K562 (cell line): ENCODE measurements around the gene HAUS7. TPM values are rescaled to one million over a fixed set of nuclear protein-coding genes. Genes with fewer than 3 reads are reported as not detected.

Experiments used
- ATAC-seq: fragments of 200-7000 bp; cut with Tn5 transposase; 3 replicates; pipeline ENCODE4 v1.9.1; 2020; ENCODE audit warnings: moderate library complexity
- BruUV-seq: library from RNA; stranded (reverse); fragments of 400-500 nt; replicated peaks from 2 replicates; lab custom pipeline; 2021; lab: Mats Ljungman, UMichigan
- CTCF ChIA-PET: fragments of 300-600 bp; formaldehyde crosslinking; extraction: SDS; loops from one replicate; lab custom pipeline; 2021; ENCODE audit warnings: low intra/inter-chr PET ratio; lab: Yijun Ruan, JAX
- POLR2A ChIA-PET: fragments of 300-600, 350-650 bp; sonication (Branson Sonifier 250); formaldehyde crosslinking; extraction: SDS; loops from one replicate; lab custom pipeline; 2021; ENCODE audit warnings: antibody characterized with exemption, inconsistent platforms; lab: Yijun Ruan, JAX
- DNase-seq, 4 experiments: peaks; one replicate each; pipeline versions ENCODE4 v3.0.0 to v3.0.0-alpha.2; 2011 to 2018; ENCODE audit warnings: low spot score in 3 of 4, mixed read lengths in 3 of 4; ENCODE audit errors: extremely low read depth in 1 of 4
- FAIRE-seq: peaks from 2 replicates; lab custom pipeline; 2011; peaks lifted over from hg19 to GRCh38; lab: Jason Lieb, UNC
- H2AFZ ChIP-seq: 2 replicates; pipeline ENCODE4 v1.6.0; 2011; ENCODE audit warnings: low read depth, low read length, control low read depth, inconsistent platforms
- H3K27ac ChIP-seq: fragments of 200-600 bp; 3 replicates; pipeline ENCODE4 v1.8.0; 2011; ENCODE audit warnings: low read depth, mild to moderate bottlenecking, control low read depth, inconsistent platforms, low read length, moderate library complexity, mixed read lengths; ENCODE audit errors: extremely low read depth
- H3K27me3 ChIP-seq, 2 experiments: fragments of 300-600 bp in 1 of 2; 2 replicates in 1 of 2; 3 replicates in 1 of 2; pipeline versions ENCODE4 v1.6.0 to v1.8.0; 2011; ENCODE audit warnings: inconsistent platforms in 2 of 2, low read length in 2 of 2, mild to moderate bottlenecking in 1 of 2, mixed read lengths in 1 of 2, moderate library complexity in 1 of 2; ENCODE audit not compliant: control insufficient read depth in 2 of 2, insufficient read depth in 2 of 2
- H3K36me3 ChIP-seq: fragments of 300-600 bp; 3 replicates; pipeline ENCODE4 v1.8.0; 2011; ENCODE audit warnings: mild to moderate bottlenecking, low read length, inconsistent platforms; ENCODE audit not compliant: control insufficient read depth, insufficient read depth
- H3K4me1 ChIP-seq, 2 experiments: fragments of 200-600 bp in 1 of 2; replicated peaks in 1 of 2; 2 replicates in 1 of 2; 3 replicates in 1 of 2; pipeline versions ENCODE4 v1.5.1 to v1.8.0; 2011; ENCODE audit warnings: inconsistent platforms in 2 of 2, low read length in 2 of 2, mild to moderate bottlenecking in 1 of 2, mixed read lengths in 1 of 2, moderate library complexity in 1 of 2; ENCODE audit not compliant: control insufficient read depth in 2 of 2, insufficient read depth in 2 of 2
- H3K4me2 ChIP-seq: 2 replicates; pipeline ENCODE4 v1.6.1; 2011; ENCODE audit warnings: low read length, control low read depth, inconsistent platforms, mixed read lengths; ENCODE audit not compliant: insufficient read depth
- H3K4me3 ChIP-seq: fragments of 200-600 bp; sonication (generic), shearing (Covaris generic); 2 replicates; pipeline ENCODE4 v1.5.1; 2016; ENCODE audit warnings: control low read depth, inconsistent platforms
- H3K79me2 ChIP-seq: fragments of 200-600 bp; 3 replicates; pipeline ENCODE4 v1.8.0; 2011; ENCODE audit warnings: low read length, inconsistent platforms; ENCODE audit not compliant: control insufficient read depth, insufficient read depth
- H3K9ac ChIP-seq, 2 experiments: 2 replicates each; pipeline versions ENCODE4 v1.6.0 to v1.6.1; 2011; ENCODE audit warnings: low read depth in 2 of 2, low read length in 2 of 2, control low read depth in 1 of 2, inconsistent platforms in 1 of 2, mild to moderate bottlenecking in 1 of 2, mixed read lengths in 1 of 2; ENCODE audit not compliant: insufficient read depth in 1 of 2
- H3K9me1 ChIP-seq: one replicate; pipeline ENCODE4 v1.6.0; 2011; ENCODE audit warnings: inconsistent platforms, mild to moderate bottlenecking, low read length, moderate library complexity; ENCODE audit not compliant: control insufficient read depth, insufficient read depth
- H3K9me3 ChIP-seq: replicated peaks from 2 replicates; pipeline ENCODE4 v1.5.1; 2011; ENCODE audit warnings: low read depth, low read length, inconsistent platforms; ENCODE audit not compliant: control insufficient read depth, insufficient read depth
- H4K20me1 ChIP-seq: replicated peaks from 2 replicates; pipeline ENCODE4 v1.6.1; 2011; ENCODE audit warnings: low read length, inconsistent platforms, mixed read lengths; ENCODE audit not compliant: control insufficient read depth, insufficient read depth
- CEBPG ChIP-seq, 3 experiments: fragments of 200-800 bp in 1 of 3; sonication (Bioruptor generic) in 1 of 3; sonication (generic) in 1 of 3; formaldehyde crosslinking in 1 of 3; IDR thresholded peaks in 2 of 3; conservative IDR thresholded peaks in 1 of 3; 2 replicates each; pipeline versions ENCODE4 v1.6.1 to v1.8.0; 2016 to 2022; ENCODE audit warnings: missing compliant biosample characterization in 2 of 3, missing genetic modification characterization in 2 of 3, mild to moderate bottlenecking in 1 of 3, missing genetic modification reagents in 1 of 3
- HINFP ChIP-seq: fragments of 450-650 bp; conservative IDR thresholded peaks from 2 replicates; pipeline ENCODE4 v1.6.1; 2016; ENCODE audit warnings: missing genetic modification characterization, low read depth, mild to moderate bottlenecking, control low read depth, missing compliant biosample characterization
- IRF1 ChIP-seq: sonication (generic); formaldehyde crosslinking; IDR thresholded peaks from 2 replicates; pipeline ENCODE4 v1.8.0; 2022; ENCODE audit warnings: missing genetic modification reagents, mild to moderate bottlenecking, borderline replicate concordance
- MXD1 ChIP-seq: fragments of 250-450 bp; sonication (Bioruptor Pico); IDR thresholded peaks from 2 replicates; pipeline ENCODE4 v1.8.0; 2021; ENCODE audit warnings: borderline replicate concordance, mild to moderate bottlenecking, moderate library complexity; ENCODE audit not compliant: poor library complexity, severe bottlenecking
- NFIX ChIP-seq: fragments of 250-450 bp; sonication (Bioruptor Pico); IDR thresholded peaks from 2 replicates; pipeline ENCODE4 v1.4.0; 2020; ENCODE audit warnings: low read depth, mild to moderate bottlenecking, moderate library complexity
- PURB ChIP-seq: sonication (generic); formaldehyde crosslinking; IDR thresholded peaks from 2 replicates; pipeline ENCODE4 v1.9.0; 2021; ENCODE audit warnings: low read depth, mild to moderate bottlenecking, missing genetic modification reagents
- RREB1 ChIP-seq: fragments of 250-450 bp; sonication (Bioruptor Pico); IDR thresholded peaks from 2 replicates; pipeline ENCODE4 v1.4.0; 2020
- ZBTB34 ChIP-seq: fragments of 250-450 bp; sonication (Bioruptor Pico); IDR thresholded peaks from 2 replicates; pipeline ENCODE4 v1.8.0; 2021; ENCODE audit warnings: mild to moderate bottlenecking, moderate library complexity
- ZKSCAN8 ChIP-seq: fragments of 200-800 bp; sonication (Bioruptor generic); IDR thresholded peaks from 2 replicates; pipeline ENCODE4 v1.6.1; 2016; ENCODE audit warnings: missing genetic modification characterization, missing compliant biosample characterization
- ZNF445 ChIP-seq: fragments of 250-450 bp; sonication (Bioruptor Pico); IDR thresholded peaks from 2 replicates; pipeline ENCODE4 v1.4.0; 2020; ENCODE audit warnings: low read depth, mild to moderate bottlenecking, moderate library complexity
- ZNF695 ChIP-seq: fragments of 450-650 bp; formaldehyde crosslinking; IDR thresholded peaks from 2 replicates; pipeline ENCODE4 v1.4.0; 2020; ENCODE audit warnings: mild to moderate bottlenecking, moderate library complexity
- WGBS: fragments of 100-300 bp; shearing (Covaris generic); methylation state at CpG from one replicate; pipeline ENCODE4 v1.1.6; 2016; ENCODE audit warnings: low coverage, mixed read lengths; ENCODE audit not compliant: insufficient coverage; ENCODE audit errors: missing lambda C conversion rate; 5-methylcytosine and 5-hydroxymethylcytosine counted together
- in situ Hi-C: fragments of 300-500 bp; cut with MboI; formaldehyde crosslinking; loops from 4 replicates; pipeline ENCODE4 v1.15.0; 2018; ENCODE audit warnings: inconsistent platforms, mixed read lengths
- intact Hi-C: fragments of 100-400 bp; cut with micrococcal nuclease; formaldehyde crosslinking; loops from 2 replicates; pipeline ENCODE4 v1.14.2; 2022
- polyA plus RNA-seq, 8 experiments: library from polyadenylated mRNA; depleted of rRNA in 4 of 8; stranded (reverse) in 5 of 8; unstranded in 3 of 8; fragments of >200 nt; fragmentation: Nextera tagmentation in 2 of 8; fragmentation: Illumina TruSeq in 1 of 8; extraction: Ambion mirVana in 2 of 8; extraction: Trizol in 1 of 8; gene quantifications; 2 replicates each; pipeline versions ENCODE4 v1.2.1 to v1.2.3, GENCODE V29; 2011 to 2014; ENCODE audit warnings: inconsistent platforms in 1 of 8, missing spikeins in 1 of 8
- total RNA-seq, 7 experiments: library from RNA; depleted of rRNA in 6 of 7; stranded (reverse); fragments of >200 nt in 6 of 7; fragmentation: Illumina TruSeq in 2 of 7; extraction: Trizol in 2 of 7; gene quantifications; 2 replicates each; pipeline versions ENCODE4 v1.2.1 to v1.2.3, GENCODE V29; 2011 to 2021; ENCODE audit warnings: low replicate concordance in 1 of 7

Gene HAUS7
- total and polyA plus RNA-seq, 9 of the 15 experiments (the other 6 are each of a cell fraction or from before 2014, with no cell fraction given), result 10.0 to 94.9 (median 48.8) TPM

GRCh38 chrX:153421856-153422255, 48.5 kb downstream of the HAUS7 start:
- WGBS, result 88% methylated on average over 12 of the region's 18 CpGs
- FAIRE-seq, result no peak
- Histone ChIP-seq H3K27ac (no peak overlapping the region), H3K9ac (no peak overlapping the region), H2AFZ (no peak overlapping the region), H3K9me1 (peaks cover 2% of the 10 kb centered on the region), H3K27me3 (no peaks in the 10 kb centered on the region), H3K4me1 (peaks cover 0 to 3% of the 10 kb centered on the region in 2 experiments; a peak in 2 of 5 replicates), H4K20me1 (no peaks in the 10 kb centered on the region), H3K36me3 (peaks cover 16% of the 10 kb centered on the region; the same call in 1 of the 3 replicates), H3K4me2 (no peak overlapping the region), H3K4me3 (no peak overlapping the region), H3K79me2 (no peaks in the 10 kb centered on the region), H3K9me3 (no peaks in the 10 kb centered on the region)
- BruUV-seq, result no TSS peak
- in situ Hi-C loops (no loop called here), intact Hi-C loops (no loop called here)
- DNase-seq, result no peak
- no peak for ATAC-seq
- ChIA-PET POLR2A (no interaction called here), CTCF (no interaction called here)
- no peak for TF ChIP-seq MXD1
- TF ChIP-seq NFIX (CRISPR knock-in tag), result no peak
- TF ChIP-seq HINFP (tag), result no peak
- TF ChIP-seq ZNF695, result no peak
- no peak for TF ChIP-seq CEBPG (CRISPR knock-in tag; IDR thresholded peaks at IDR 0.05)
- TF ChIP-seq CEBPG (tag; conservative IDR thresholded peaks at IDR 0.05 in 1 of 2, IDR thresholded peaks at IDR 0.05 in 1 of 2), result no peak
- no peak for TF ChIP-seq ZKSCAN8
- no peak for TF ChIP-seq ZNF445 (CRISPR knock-in tag)
- no peak for TF ChIP-seq ZBTB34 (CRISPR knock-in tag)
- no peak for TF ChIP-seq RREB1
- no peak for TF ChIP-seq PURB (CRISPR knock-in tag)
- no peak for TF ChIP-seq IRF1
